GM19397 (cell line): Measurements from ENCODE around the gene B3GNT8.
"Not testable (repeated sequence)": the region's sequence is repeated elsewhere in the genome, so short reads cannot be mapped to it uniquely, and the experiment has no call there.

Experiments used
- ATAC-seq: cut with Tn5 transposase; IDR thresholded peaks from one replicate; pipeline ENCODE4 v1.9.1; 2021; ENCODE audit warnings: mild to moderate bottlenecking, moderate library complexity; ENCODE audit not compliant: unreplicated experiment

The B3GNT8 gene

GRCh38 chr19:41420101-41420880 lies 6.9 kb downstream of the B3GNT8 start:
- no peak for ATAC-seq

DNA sequence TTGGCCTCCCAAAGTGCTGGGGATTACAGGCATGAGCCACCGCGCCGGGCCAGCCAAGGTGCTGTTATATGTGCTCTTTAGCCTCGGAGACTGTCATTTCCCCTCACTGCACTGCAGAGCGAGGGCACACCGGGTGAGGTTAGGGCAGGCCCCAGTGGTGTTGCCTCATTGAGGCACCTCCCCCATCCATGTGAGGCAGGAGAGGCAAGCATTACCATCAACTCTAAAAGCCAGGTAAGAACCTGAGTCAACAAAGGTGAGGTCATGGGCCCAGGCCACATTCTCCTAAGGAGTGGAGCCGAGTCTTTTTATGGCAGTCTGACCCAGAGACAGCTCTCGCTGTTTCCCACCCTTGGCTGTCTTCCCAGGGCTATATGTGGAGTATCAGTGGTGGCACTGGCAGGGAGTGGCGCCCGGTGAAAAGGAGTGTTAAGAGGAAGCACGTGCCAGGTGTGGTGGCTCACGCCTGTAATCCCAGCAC lies 10.9 kb downstream of the B3GNT8 start:
- no peak for ATAC-seq

- no peak for ATAC-seq
Measured at GRCh38 chr19:41415154-41415571, 12.0 kb downstream of the B3GNT8 start.

- ATAC-seq: no peak
Measured at GRCh38 chr19:41414461-41414860, 12.7 kb downstream of the B3GNT8 start.

- no peak for ATAC-seq
Measured at GRCh38 chr19:41413947-41414346, 13.2 kb downstream of the B3GNT8 start.

DNA sequence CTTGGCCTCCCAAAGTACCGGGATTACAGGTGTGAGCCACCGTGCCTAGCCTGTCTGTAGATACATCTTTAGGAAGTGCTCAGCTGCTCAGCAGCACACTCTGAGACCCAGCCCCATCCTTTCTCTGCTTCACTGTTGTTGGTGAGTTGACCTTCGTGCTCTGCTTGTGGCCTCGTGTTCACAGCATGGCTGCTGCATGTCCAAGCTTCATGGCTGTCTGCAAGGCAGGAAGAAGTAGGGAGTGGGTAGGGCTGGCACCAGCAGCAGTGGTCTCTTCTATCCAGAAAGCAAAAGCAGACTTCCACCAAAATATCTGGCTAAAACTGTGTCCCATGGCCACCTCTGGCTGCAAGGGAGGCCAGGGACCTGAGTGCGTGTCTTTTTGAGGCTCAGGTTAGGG lies 14.2 kb downstream of the B3GNT8 start:
- ATAC-seq: no peak

DNA sequence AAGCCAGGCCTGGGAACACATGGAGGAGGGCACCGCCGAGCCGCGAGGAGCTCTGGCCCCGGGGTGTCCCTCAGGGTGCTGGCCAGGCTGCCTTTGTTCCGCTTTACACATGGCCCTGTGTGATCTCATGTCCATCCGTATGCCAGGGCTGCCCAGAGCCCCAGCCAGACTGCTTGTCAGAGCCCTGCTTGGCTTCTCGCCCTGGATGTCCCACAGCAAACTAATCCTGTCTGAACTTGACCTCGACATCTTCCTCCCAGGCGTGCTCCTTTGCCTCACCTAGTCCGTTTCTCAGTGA lies 15.3 kb downstream of the B3GNT8 start:
- no peak for ATAC-seq

- no peak for ATAC-seq
Measured at GRCh38 chr19:41411100-41411967, 15.8 kb downstream of the B3GNT8 start.

DNA sequence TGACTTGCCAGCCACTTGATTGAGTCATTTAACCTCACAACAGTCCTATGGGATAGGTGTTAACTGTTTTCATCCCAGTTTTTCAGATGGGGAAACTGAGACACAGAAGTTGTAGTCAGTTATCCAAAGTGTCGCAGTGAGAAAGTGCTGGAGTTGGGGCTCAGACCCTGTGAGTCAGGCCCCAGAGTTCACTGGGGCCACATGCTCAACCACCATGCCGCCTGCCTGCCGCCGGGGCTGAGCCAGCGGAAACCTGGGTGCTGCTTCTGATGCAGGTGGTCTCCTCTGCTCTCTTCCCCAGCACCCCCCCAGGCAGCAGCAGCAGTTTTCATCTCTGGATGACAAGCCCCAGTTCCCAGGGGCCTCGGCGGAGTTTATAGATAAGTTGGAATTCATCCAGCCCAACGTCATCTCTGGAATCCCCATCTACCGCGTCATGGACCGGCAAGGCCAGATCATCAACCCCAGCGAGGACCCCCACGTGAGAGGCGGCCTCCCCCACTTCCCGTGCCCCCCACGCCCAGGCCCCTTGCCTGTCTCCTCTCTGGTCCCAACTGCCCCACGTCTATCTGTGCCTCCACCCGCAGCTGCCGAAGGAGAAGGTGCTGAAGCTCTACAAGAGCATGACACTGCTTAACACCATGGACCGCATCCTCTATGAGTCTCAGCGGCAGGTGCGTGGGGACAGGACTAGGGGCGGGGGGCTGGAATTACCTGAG lies 16.7 kb downstream of the B3GNT8 start:
- ATAC-seq: no peak

GRCh38 chr19:41409288-41409687 lies 17.9 kb downstream of the B3GNT8 start:
- ATAC-seq: no peak

- ATAC-seq: not testable (repeated sequence)
Measured at GRCh38 chr19:41408846-41409245, 18.3 kb downstream of the B3GNT8 start.

GRCh38 chr19:41408256-41408655 lies 18.9 kb downstream of the B3GNT8 start:
- ATAC-seq: no peak

DNA sequence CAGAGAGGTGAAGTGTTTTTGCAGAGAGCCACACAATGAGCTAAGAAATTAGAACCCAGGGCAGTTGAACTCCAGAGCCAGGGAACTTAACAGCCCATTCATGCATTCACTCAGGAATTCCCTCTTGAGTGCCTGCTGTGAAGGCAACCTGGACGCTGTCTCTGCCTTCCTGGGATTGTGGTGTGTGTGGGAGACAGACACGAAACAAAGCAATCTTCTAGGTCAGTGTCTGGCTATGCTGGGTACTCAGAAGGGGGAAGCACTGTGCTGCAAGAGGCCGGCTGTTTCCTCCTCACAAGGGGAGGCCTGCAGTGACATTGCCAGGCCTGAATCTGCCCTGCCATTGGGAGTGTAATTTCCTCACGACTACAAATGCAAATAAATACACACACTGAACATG lies 19.9 kb downstream of the B3GNT8 start:
- ATAC-seq: no peak

GRCh38 chr19:41405776-41406175 lies 21.4 kb downstream of the B3GNT8 start:
- ATAC-seq: no peak

GRCh38 chr19:41403181-41403970 lies 23.8 kb downstream of the B3GNT8 start:
- ATAC-seq: no peak

GRCh38 chr19:41402010-41402409 lies 25.2 kb downstream of the B3GNT8 start:
- ATAC-seq: no peak

DNA sequence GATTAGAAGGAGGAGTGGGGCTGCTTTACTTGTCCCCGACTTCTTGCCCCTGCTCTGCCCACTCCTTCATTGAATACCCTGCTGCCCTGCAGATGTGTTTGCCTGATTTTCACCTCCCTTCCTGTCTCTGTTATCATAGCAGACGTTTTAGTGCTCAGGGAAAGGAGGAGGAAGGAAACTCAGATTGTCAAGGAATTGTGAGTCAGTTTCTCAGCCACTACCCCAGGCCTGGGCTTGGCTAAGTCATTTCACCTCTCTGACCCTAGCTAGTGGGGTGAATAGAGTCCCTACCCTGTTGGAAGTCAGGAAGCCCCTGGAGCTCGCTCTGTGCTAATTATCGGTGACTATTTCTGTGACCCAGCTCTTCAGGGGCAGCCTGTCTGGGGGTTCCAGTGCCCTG lies 25.7 kb downstream of the B3GNT8 start:
- no peak for ATAC-seq

GRCh38 chr19:41399525-41399924 lies 27.6 kb downstream of the B3GNT8 start:
- ATAC-seq: no peak

DNA sequence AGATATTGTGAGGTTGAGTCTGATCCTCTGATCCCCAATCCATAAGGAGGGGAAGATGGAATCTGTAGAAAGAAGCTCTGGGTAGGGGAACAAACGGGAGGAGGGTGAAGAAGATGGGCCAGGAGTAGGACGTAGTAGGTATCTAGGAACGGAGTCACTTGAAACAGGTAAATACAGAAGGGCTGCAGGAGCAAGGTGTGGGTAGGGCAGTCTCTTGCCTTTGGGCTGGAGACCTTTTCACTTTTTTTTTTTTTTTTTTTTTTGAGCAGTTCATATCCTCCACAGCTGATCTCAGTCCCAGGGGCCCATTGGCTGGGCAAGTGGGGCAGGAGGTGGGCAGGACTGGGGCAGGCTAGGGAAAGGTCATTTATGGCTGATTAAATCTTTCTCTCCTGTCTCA lies 28.1 kb downstream of the B3GNT8 start:
- ATAC-seq: no peak

- ATAC-seq: no peak
Measured at GRCh38 chr19:41398598-41398997, 28.6 kb downstream of the B3GNT8 start.

DNA sequence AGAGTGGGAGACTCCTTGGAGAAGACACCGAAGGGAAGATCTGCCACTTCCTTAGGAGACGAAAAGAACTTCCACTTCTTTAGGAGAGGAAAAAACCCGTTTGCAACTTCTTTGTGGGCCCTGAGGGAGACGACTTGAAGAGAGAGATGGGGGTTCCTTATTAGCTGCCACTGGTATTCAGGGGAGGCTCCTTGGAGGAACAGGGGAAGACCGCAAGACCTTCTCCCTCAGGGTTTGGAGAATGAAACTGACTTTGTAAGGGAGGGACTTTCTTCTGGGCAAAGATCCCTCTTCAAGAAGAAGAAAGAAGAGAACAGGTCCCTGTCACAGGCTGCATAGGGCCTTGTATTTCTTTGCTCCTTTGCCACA lies 29.1 kb downstream of the B3GNT8 start:
- no peak for ATAC-seq
